D341Med (cell line): ENCODE results near the gene NYNRIN.

Experiments
- DNase-seq: peaks from one replicate; pipeline ENCODE4 v3.0.0; 2012; ENCODE audit warnings: low spot score

NYNRIN gene

GRCh38 chr14:24415421-24416253 lies 16.8 kb downstream of the NYNRIN start:
- no peak for DNase-seq

GRCh38 chr14:24416254-24416931 lies 17.6 kb downstream of the NYNRIN start:
- no peak for DNase-seq

- no peak for DNase-seq
These were observed 18.3 kb downstream of the NYNRIN start for GRCh38 chr14:24416932-24417619.

- no peak for DNase-seq
These were observed 19.2 kb downstream of the NYNRIN start for GRCh38 chr14:24417832-24418491.

- DNase-seq: no peak
These were observed 19.7 kb downstream of the NYNRIN start for GRCh38 chr14:24418492-24418873.

GRCh38 chr14:24422261-24422660 lies 23.5 kb downstream of the NYNRIN start:
- DNase-seq: no peak

- DNase-seq: no peak
These were observed 24.1 kb downstream of the NYNRIN start for GRCh38 chr14:24422694-24423601.

- DNase-seq: no peak
These were observed 26.9 kb downstream of the NYNRIN start for GRCh38 chr14:24425704-24426103.

GRCh38 chr14:24426150-24426911 lies 27.5 kb downstream of the NYNRIN start:
- no peak for DNase-seq

GRCh38 chr14:24426912-24427536 lies 28.2 kb downstream of the NYNRIN start:
- no peak for DNase-seq

GRCh38 chr14:24427537-24428508 lies 29.0 kb downstream of the NYNRIN start:
- no peak for DNase-seq

GRCh38 chr14:24428628-24429394 lies 30.0 kb downstream of the NYNRIN start:
- no peak for DNase-seq

GRCh38 chr14:24429395-24430142 lies 30.8 kb downstream of the NYNRIN start, which contains the start of the genes CBLN3 and KHNYN:
Gene CBLN3 (minus strand): TSS chr14:24429668. CDS start chr14:24429054, 614 bp downstream.
Gene KHNYN (plus strand): TSS chr14:24429954. CDS start chr14:24430731, 777 bp downstream.
- peak; percentile 84 for DNase-seq

GRCh38 chr14:24430143-24430681 lies 31.4 kb downstream of the NYNRIN start:
- DNase-seq: peak; percentile 70

- peak; percentile 44 for DNase-seq
These were observed 32.1 kb downstream of the NYNRIN start for GRCh38 chr14:24430682-24431568.
